DOHH2 (cell line): ENCODE measurements around the gene SLC16A4.

ENCODE experiments used
- EZH2phosphoT487 ChIP-seq: fragments of 200-600 bp; sonication (generic); IDR thresholded peaks from 2 replicates; pipeline ENCODE4 v1.6.1; 2017; ENCODE audit warnings: borderline replicate concordance, mild to moderate bottlenecking, antibody characterized with exemption, low read length, moderate library complexity, mixed read lengths
- TF ChIP-seq, protein P1 (sequence below): fragments of 200-600 bp; sonication (generic); IDR thresholded peaks from one replicate; pipeline ENCODE4 v1.5.1; 2014; ENCODE audit warnings: antibody characterized with exemption, mild to moderate bottlenecking, low read depth, low read length; ENCODE audit not compliant: poor library complexity, severe bottlenecking

DNA sequence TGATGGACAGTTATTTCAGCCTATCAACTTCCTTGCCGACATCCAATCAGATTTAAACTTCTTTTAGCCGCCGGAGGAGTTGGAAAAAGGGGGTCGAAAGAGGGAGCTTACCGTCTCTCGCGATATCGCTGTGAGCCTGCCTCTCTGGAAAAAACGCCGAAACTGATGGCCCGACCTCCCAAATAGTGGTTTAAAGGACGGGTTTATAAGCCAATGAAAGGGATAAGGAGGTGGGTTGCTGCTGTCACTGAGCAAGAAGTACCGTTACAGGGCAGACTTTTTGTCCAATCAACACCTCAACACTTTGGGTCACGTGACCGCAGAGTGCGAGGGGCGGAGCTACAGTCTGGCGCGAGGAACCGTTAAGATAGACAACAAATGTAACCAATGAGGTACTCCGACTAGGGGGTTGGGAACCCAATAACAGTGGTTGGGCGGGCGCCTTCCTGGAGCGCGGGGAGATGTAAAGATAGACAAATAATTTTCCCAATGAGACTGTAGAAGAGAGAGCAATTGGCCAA is 51.9 kb downstream of the SLC16A4 start, which contains the start of gene RBM15:
- TF ChIP-seq, protein P1, sequence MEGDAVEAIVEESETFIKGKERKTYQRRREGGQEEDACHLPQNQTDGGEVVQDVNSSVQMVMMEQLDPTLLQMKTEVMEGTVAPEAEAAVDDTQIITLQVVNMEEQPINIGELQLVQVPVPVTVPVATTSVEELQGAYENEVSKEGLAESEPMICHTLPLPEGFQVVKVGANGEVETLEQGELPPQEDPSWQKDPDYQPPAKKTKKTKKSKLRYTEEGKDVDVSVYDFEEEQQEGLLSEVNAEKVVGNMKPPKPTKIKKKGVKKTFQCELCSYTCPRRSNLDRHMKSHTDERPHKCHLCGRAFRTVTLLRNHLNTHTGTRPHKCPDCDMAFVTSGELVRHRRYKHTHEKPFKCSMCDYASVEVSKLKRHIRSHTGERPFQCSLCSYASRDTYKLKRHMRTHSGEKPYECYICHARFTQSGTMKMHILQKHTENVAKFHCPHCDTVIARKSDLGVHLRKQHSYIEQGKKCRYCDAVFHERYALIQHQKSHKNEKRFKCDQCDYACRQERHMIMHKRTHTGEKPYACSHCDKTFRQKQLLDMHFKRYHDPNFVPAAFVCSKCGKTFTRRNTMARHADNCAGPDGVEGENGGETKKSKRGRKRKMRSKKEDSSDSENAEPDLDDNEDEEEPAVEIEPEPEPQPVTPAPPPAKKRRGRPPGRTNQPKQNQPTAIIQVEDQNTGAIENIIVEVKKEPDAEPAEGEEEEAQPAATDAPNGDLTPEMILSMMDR = no peak
- TF ChIP-seq EZH2phosphoT487 = no peak
